Thoracic aorta (tissue), 2 donors: ENCODE data around the gene PRLR. TPM values are rescaled to one million over a fixed set of nuclear protein-coding genes. Genes with fewer than 3 reads are reported as not detected.

Source experiments
- ATAC-seq: fragments of 150-250 bp; one replicate; pipeline ENCODE4 v1.8.0; 2017; ENCODE audit warnings: low read depth; ENCODE audit not compliant: insufficient number of reproducible peaks, low FRiP score
- DNase-seq: peaks from one replicate; pipeline ENCODE4 v3.0.0-alpha.2; 2020; ENCODE audit warnings: low spot score
- H3K27ac ChIP-seq, 2 donors: fragments of 200-600 bp; sonication (generic); 1 replicate in 1 of 2; 2 replicates in 1 of 2; pipeline ENCODE4 v1.5.1; 2016; ENCODE audit warnings: mild to moderate bottlenecking in 2 of 2, moderate library complexity in 2 of 2
- H3K27me3 ChIP-seq: fragments of 200-600 bp; sonication (generic); replicated peaks from 2 replicates; pipeline ENCODE4 v1.6.0; 2016; ENCODE audit warnings: mild to moderate bottlenecking; ENCODE audit not compliant: insufficient read depth
- H3K36me3 ChIP-seq: fragments of 200-600 bp; sonication (generic); one replicate; pipeline ENCODE4 v1.5.1; 2016
- H3K4me1 ChIP-seq, 2 donors: fragments of 200-600 bp; sonication (generic); 1 replicate in 1 of 2; 2 replicates in 1 of 2; pipeline versions ENCODE4 v1.5.1 to v1.6.0; 2016; ENCODE audit warnings: low read depth in 2 of 2, mild to moderate bottlenecking in 1 of 2; ENCODE audit not compliant: control insufficient read depth in 1 of 2
- H3K4me3 ChIP-seq: fragments of 200-600 bp; sonication (generic); 2 replicates; pipeline ENCODE4 v1.5.1; 2016; ENCODE audit warnings: mild to moderate bottlenecking
- H3K9me3 ChIP-seq: fragments of 200-600 bp; sonication (generic); 2 replicates; pipeline ENCODE4 v1.5.1; 2016
- total RNA-seq, 2 donors: library from RNA; depleted of rRNA; stranded (reverse); fragments of >200 nt; gene quantifications; one replicate each; pipeline versions ENCODE4 v1.1.0 to v1.2.3, GENCODE V29; 2016
- TF ChIP-seq, protein P1 (sequence below): fragments of 200-600 bp; sonication (generic); IDR thresholded peaks from one replicate; pipeline ENCODE4 v1.5.1; 2019; ENCODE audit warnings: antibody characterized with exemption

PRLR gene
- total RNA-seq, 2 donors from 2014 or later: 0.71 to 2.6 TPM

GRCh38 chr5:35171078-35171477 is 59.2 kb downstream of the PRLR start:
- Histone ChIP-seq H3K27ac (no peak overlapping the region), H3K36me3 (no peaks in the 10 kb centered on the region), H3K4me3 (no peak overlapping the region), H3K27me3 (no peaks in the 10 kb centered on the region), H3K9me3 (peaks cover 3% of the 10 kb centered on the region), H3K4me1 (peaks cover 0 to 7% of the 10 kb centered on the region in 2 donors)
- ATAC-seq (no peak), DNase-seq (no peak)
- TF ChIP-seq, protein P1, sequence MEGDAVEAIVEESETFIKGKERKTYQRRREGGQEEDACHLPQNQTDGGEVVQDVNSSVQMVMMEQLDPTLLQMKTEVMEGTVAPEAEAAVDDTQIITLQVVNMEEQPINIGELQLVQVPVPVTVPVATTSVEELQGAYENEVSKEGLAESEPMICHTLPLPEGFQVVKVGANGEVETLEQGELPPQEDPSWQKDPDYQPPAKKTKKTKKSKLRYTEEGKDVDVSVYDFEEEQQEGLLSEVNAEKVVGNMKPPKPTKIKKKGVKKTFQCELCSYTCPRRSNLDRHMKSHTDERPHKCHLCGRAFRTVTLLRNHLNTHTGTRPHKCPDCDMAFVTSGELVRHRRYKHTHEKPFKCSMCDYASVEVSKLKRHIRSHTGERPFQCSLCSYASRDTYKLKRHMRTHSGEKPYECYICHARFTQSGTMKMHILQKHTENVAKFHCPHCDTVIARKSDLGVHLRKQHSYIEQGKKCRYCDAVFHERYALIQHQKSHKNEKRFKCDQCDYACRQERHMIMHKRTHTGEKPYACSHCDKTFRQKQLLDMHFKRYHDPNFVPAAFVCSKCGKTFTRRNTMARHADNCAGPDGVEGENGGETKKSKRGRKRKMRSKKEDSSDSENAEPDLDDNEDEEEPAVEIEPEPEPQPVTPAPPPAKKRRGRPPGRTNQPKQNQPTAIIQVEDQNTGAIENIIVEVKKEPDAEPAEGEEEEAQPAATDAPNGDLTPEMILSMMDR: no peak

- H3K27ac ChIP-seq: no peak overlapping the region
- peaks cover 0 to 3% of the 10 kb centered on the region in 2 donors for H3K4me1 ChIP-seq
- H3K27me3 ChIP-seq: no peaks in the 10 kb centered on the region
- ATAC-seq (no peak), DNase-seq (no peak)
- no peaks in the 10 kb centered on the region for H3K36me3 ChIP-seq
- H3K9me3 ChIP-seq: peaks cover 3% of the 10 kb centered on the region
- TF ChIP-seq, protein P1: no peak
- H3K4me3 ChIP-seq: no peak overlapping the region
These were observed 64.2 kb downstream of the PRLR start for GRCh38 chr5:35166043-35166442.

DNA sequence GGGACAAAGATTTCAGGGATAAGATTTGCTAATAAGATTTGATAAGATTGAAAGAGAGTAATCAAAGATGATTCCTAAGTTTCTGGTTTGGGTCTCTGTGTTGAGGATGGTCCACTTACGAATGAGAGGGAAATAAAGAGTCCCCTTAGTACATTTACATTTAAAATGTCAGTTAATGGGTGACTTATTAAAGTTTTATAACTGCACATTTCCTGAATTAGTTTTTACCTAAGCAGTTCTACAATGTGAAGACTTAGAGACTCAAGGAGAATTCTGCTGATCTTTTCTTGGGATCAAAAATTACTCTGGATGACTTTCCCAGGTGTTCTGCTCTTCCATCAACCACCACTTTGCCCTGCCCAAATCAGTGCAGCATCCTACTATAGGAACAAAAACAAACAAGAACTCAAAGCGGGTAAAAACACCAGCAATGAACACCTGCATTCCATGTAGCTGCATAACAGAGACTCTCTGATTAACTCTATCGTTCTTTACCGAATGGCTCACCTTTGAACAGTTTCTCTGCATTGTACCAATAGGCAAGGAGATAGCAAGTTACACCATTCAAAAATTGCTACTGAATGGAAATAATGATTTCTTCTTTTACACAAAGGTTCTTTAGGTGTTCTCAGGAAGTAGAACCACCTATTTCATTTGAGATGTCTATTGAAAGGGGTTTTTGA is 65.3 kb downstream of the PRLR start:
- no peaks in the 10 kb centered on the region for H3K36me3 ChIP-seq
- ATAC-seq (no peak), DNase-seq (no peak)
- no peaks in the 10 kb centered on the region for H3K27me3 ChIP-seq
- no peak overlapping the region for H3K4me3 ChIP-seq
- H3K4me1 ChIP-seq: peaks cover 0 to 3% of the 10 kb centered on the region in 2 donors
- no peak overlapping the region for H3K27ac ChIP-seq
- TF ChIP-seq, protein P1: no peak
- peaks cover 3% of the 10 kb centered on the region for H3K9me3 ChIP-seq

GRCh38 chr5:35163710-35164033 is 66.6 kb downstream of the PRLR start:
- Histone ChIP-seq H3K27me3 (no peaks in the 10 kb centered on the region), H3K9me3 (peaks cover 3% of the 10 kb centered on the region), H3K4me3 (no peak overlapping the region), H3K27ac (no peak overlapping the region), H3K36me3 (no peaks in the 10 kb centered on the region), H3K4me1 (peaks cover 0 to 11% of the 10 kb centered on the region in 2 donors)
- ATAC-seq (no peak), DNase-seq (no peak)
- TF ChIP-seq, protein P1: no peak

GRCh38 chr5:35162848-35163709 is 67.2 kb downstream of the PRLR start:
- no peak overlapping the region for H3K27ac ChIP-seq
- TF ChIP-seq, protein P1: no peak
- no peak overlapping the region for H3K4me3 ChIP-seq
- no peaks in the 10 kb centered on the region for H3K27me3 ChIP-seq
- DNase-seq (no peak), ATAC-seq (no peak)
- H3K36me3 ChIP-seq: no peaks in the 10 kb centered on the region
- peaks cover 0 to 11% of the 10 kb centered on the region in 2 donors for H3K4me1 ChIP-seq
- peaks cover under 1% of the 10 kb centered on the region for H3K9me3 ChIP-seq
